Vein endothelial cell (primary cell): ENCODE measurements around the gene SAMD8. TPM values are rescaled to one million over a fixed set of nuclear protein-coding genes. Genes with fewer than 3 reads are reported as not detected.

Experiments used
- total RNA-seq: library from RNA; depleted of rRNA; stranded (reverse); fragments of >200 nt; gene quantifications from 2 replicates; pipeline ENCODE4 v1.2.3, GENCODE V29; 2012

SAMD8 gene
- total RNA-seq, result 31.7 and 32.8 TPM in 2 replicates

GRCh38 chr10:75111365-75111906 is at the start of gene SAMD8:
TSS of gene SAMD8 (plus strand) at chr10:75111656. CDS start at chr10:75150529, 38,873 bp downstream.

GRCh38 chr10:75210282-75211006 is 99.0 kb downstream of the SAMD8 start, which contains the start of gene VDAC2:
TSS of gene VDAC2 (plus strand) at chr10:75210796. CDS start at chr10:75211159, 363 bp downstream.

Other genes with a start within 250 kb of the SAMD8 start
- 210 and 236 TPM in 2 replicates for gene VDAC2, start 99.1 kb downstream of the SAMD8 start, total RNA-seq
- 12.1 and 15.4 TPM in 2 replicates for gene COMTD1, start 124.3 kb downstream of the SAMD8 start, total RNA-seq